ENCODE measurements around the gene DOHH.
"Not testable (repeated sequence)": the region's sequence is repeated elsewhere in the genome, so short reads cannot be mapped to it uniquely, and the experiment has no call there.

The DOHH gene

GRCh38 chr19:3518659-3519058 lies 18.2 kb upstream of the DOHH start:
- DNase-seq, result no peak

GRCh38 chr19:3518255-3518654 lies 17.8 kb upstream of the DOHH start:
- DNase-seq, result no peak

- no peak for DNase-seq
These were observed 17.2 kb upstream of the DOHH start for GRCh38 chr19:3517638-3518037.

GRCh38 chr19:3516675-3517207 lies 16.3 kb upstream of the DOHH start:
- DNase-seq, result no peak

GRCh38 chr19:3515891-3516422 lies 15.5 kb upstream of the DOHH start:
- DNase-seq, result no peak

GRCh38 chr19:3514930-3515329 lies 14.5 kb upstream of the DOHH start:
- DNase-seq, result no peak

- DNase-seq, result no peak
These were observed 13.0 kb upstream of the DOHH start for GRCh38 chr19:3513229-3514140.

- no peak for DNase-seq
These were observed 12.2 kb upstream of the DOHH start for GRCh38 chr19:3512562-3513228.

- DNase-seq, result no peak
These were observed 11.2 kb upstream of the DOHH start for GRCh38 chr19:3511506-3512251.

- no peak for DNase-seq
These were observed 10.3 kb upstream of the DOHH start for GRCh38 chr19:3510727-3511126.

GRCh38 chr19:3509566-3509989 lies 9.1 kb upstream of the DOHH start:
- DNase-seq, result peak; percentile 91

GRCh38 chr19:3508771-3509535 lies 8.5 kb upstream of the DOHH start:
- DNase-seq, result no peak

- DNase-seq, result not testable (repeated sequence)
These were observed 7.7 kb upstream of the DOHH start for GRCh38 chr19:3508121-3508661.

GRCh38 chr19:3507371-3508120 lies 7.1 kb upstream of the DOHH start:
- DNase-seq, result peak; percentile 74

- no peak for DNase-seq
These were observed 6.2 kb upstream of the DOHH start for GRCh38 chr19:3506384-3507340.

- DNase-seq, result peak; percentile 99
These were observed 5.3 kb upstream of the DOHH start, which contains the start of gene FZR1 for GRCh38 chr19:3505598-3506383. Gene FZR1, plus strand, starts transcription at chr19:3506311. Its CDS starts 16,679 bp downstream, at chr19:3522990.

GRCh38 chr19:3504735-3505134 lies 4.3 kb upstream of the DOHH start:
- DNase-seq, result no peak

GRCh38 chr19:3503036-3503572 lies 2.6 kb upstream of the DOHH start:
- no peak for DNase-seq

GRCh38 chr19:3501780-3502179 lies 1.3 kb upstream of the DOHH start:
- DNase-seq, result no peak
